ENCODE results near the gene GIMAP5.

The GIMAP5 gene

DNA sequence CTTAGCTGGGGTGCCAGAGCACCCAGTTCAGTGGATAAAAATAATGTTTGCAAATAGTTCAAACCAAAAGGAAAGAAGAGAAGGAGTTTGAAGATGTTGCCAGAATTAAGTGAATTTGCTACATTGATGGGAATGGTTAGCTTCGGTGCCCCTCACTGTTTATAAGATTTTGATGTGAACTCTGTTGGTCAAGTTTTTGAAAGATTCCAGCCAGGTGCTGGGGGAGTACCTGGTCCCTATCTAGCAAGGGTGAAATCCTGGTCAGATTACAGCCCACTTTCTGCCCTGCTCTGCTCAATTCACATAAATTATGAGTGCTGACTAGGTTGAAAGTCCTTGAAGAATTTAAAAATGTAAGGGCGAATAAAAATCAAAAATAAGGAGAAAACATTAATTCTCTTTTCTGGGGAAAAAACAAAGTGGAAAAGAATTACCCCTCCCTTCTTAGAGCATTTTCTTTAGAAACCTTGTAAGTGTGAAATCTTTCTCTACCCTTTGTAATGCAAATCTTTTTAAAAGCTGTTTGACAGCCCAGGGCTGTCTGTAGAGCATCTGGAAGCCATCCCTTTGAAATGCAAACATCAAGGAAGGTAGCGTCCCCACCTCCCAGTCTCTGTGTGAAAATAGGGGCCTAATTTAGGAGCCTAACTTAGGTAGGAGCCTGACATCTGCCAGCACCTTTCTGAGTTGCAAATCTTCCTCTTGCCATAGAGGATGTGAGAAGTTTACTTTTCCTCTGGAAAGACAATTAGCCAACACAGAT, 1.4 kb upstream of the GIMAP5 start:
- DNase-seq (ENCODE audit: low spot score), result no peak

DNA sequence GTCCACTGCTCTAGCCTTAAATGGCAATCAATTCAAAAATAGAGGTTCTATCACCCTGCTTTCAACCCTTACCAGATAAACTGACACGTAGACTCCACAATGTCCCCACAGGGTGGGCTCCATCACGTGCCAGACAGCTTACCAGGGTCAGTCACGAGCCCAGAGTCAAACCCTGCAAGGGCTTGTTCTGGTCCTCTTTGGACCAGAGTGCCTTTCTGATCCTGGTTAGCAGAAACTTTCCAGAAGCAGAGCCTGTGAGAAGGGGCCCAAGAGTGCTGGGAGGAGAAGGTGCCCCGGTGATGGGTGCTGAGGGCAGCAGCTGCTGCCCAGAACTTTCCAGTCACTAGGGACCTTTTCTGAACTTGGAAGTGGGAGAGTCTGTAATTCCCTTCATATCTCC, 354 bp upstream of the GIMAP5 start:
- DNase-seq (ENCODE audit: low spot score), result no peak

GRCh38 chr7:150738092-150738491, 874 bp downstream of the GIMAP5 start:
- DNase-seq (ENCODE audit: low spot score), result no peak

GRCh38 chr7:150738591-150739001, 1.4 kb downstream of the GIMAP5 start:
- DNase-seq (ENCODE audit: low spot score), result peak; percentile 42

DNA sequence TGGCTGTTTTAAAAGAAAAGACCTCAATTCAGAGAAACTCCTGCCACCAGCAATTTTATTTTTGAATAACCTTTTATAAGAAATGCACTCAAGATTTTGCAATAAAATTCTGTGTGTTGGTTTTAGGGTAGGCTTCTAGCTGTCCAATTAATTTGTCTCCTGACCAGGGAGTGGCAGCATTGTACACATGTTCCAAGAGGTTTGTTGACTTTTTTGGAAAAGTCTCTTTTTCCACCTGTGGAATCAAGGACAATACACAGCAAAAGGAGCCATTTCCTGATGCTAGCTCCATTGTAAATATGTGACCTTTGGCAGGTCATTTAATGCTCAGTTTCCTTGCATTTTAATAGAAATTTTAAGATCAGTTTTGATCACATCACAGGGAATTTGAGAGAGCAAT, 1.8 kb downstream of the GIMAP5 start:
- no peak for DNase-seq (ENCODE audit: low spot score)

GRCh38 chr7:150740053-150740452, 2.8 kb downstream of the GIMAP5 start:
- no peak for DNase-seq (ENCODE audit: low spot score)

DNA sequence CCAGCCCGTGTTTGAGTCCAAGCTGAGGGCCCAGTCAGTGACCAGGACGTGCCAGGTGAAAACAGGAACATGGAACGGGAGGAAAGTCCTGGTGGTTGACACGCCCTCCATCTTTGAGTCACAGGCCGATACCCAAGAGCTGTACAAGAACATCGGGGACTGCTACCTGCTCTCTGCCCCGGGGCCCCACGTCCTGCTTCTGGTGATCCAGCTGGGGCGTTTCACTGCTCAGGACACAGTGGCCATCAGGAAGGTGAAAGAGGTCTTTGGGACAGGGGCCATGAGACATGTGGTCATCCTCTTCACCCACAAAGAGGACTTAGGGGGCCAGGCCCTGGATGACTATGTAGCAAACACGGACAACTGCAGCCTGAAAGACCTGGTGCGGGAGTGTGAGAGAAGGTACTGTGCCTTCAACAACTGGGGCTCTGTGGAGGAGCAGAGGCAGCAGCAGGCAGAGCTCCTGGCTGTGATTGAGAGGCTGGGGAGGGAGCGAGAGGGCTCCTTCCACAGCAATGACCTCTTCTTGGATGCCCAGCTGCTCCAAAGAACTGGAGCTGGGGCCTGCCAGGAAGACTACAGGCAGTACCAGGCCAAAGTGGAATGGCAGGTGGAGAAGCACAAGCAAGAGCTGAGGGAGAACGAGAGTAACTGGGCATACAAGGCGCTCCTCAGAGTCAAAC, 5.2 kb downstream of the GIMAP5 start:
- DNase-seq (ENCODE audit: low spot score), result no peak

DNA sequence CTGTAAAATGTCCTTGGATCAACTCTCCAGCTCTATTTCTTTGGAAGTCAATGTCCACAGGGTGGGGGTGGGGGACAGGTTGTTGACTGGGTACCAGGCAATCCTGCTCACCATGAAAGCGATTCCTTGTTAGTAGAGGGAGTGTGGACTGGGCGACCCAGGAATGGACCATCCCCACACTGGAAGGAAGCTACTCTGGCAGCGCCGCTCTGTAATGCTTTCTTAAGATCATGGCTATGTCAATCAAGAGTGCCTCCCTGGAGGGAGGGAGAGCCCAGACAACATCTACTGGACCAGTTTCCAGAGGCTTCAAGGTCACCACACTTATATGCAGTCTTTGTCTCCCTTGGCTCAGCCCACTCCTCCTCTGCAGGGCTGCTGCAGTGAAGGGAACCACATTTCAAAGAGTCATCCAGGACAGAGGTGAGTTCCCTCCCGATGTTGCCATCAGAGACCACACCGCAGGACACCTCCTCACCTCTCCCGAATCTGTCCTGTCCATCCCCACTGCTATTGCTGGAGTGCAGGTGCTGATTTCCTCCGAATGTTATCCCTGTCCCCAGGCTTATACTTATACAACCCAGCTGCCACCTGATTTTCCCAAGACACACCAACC, 6.9 kb downstream of the GIMAP5 start:
- no peak for DNase-seq (ENCODE audit: low spot score)

DNA sequence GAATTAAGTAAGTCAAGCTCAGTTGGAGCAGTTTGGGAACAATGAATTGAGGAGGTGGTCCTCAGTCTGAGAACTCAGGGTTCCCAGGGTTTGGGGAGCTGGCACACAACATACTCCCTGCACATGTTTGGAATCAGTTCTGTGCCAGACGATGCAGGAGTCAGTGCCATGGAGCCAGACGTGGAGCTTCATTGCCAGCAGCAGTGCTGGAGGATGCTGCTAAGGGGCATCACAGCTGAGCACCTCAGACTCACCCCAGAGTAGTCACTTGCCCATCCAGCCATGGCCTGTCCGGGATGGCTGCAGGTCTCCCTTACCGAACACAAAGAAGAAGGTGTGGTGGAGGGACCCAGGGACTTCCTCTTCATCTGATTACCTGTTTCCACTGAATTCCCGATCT, 7.9 kb downstream of the GIMAP5 start:
- DNase-seq (ENCODE audit: low spot score), result no peak

- no peak for DNase-seq (ENCODE audit: low spot score)
These were observed 8.7 kb downstream of the GIMAP5 start for GRCh38 chr7:150745876-150746275.

- no peak for DNase-seq (ENCODE audit: low spot score)
These were observed 9.7 kb downstream of the GIMAP5 start for GRCh38 chr7:150746921-150747320.

DNA sequence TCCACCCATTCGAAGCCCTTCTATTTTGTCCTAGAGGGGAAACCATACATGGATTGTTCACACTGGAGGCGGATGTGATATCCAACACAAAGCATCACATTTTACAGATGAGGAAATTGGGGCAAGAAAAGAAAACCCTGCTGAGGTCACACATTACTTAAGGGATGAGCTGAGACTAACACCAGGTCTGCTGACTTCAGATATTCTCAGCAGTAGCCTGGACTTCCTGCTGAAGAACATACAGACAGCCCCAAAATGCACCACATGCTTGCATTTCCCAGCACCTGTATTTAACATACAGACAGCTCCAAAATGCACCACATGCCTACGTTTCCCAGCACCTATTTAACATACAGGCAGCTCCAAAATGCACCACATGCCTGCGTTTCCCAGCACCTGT, 11.2 kb downstream of the GIMAP5 start:
- no peak for DNase-seq (ENCODE audit: low spot score)

DNA sequence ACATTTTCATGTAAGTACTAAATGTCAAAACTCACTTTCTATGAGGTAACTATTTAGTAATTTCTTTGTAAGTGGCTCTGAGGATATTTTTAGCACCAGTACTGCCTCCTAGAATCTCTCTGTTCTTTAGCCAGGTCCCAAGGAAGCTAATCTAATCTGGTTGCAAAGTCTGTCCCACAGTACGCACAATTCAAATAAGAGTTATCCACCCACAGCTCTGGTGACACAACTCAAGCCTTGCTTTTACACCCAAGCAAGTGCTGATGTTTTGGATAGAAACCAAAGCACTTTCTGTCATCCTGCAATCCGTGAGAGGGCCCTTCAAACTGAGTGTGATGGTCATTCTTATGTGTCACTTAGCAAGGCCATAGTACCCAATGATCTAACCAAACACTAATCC, 14.5 kb downstream of the GIMAP5 start:
- DNase-seq (ENCODE audit: low spot score), result no peak

- no peak for DNase-seq (ENCODE audit: low spot score)
These were observed 16.0 kb downstream of the GIMAP5 start for GRCh38 chr7:150753239-150753638.

DNA sequence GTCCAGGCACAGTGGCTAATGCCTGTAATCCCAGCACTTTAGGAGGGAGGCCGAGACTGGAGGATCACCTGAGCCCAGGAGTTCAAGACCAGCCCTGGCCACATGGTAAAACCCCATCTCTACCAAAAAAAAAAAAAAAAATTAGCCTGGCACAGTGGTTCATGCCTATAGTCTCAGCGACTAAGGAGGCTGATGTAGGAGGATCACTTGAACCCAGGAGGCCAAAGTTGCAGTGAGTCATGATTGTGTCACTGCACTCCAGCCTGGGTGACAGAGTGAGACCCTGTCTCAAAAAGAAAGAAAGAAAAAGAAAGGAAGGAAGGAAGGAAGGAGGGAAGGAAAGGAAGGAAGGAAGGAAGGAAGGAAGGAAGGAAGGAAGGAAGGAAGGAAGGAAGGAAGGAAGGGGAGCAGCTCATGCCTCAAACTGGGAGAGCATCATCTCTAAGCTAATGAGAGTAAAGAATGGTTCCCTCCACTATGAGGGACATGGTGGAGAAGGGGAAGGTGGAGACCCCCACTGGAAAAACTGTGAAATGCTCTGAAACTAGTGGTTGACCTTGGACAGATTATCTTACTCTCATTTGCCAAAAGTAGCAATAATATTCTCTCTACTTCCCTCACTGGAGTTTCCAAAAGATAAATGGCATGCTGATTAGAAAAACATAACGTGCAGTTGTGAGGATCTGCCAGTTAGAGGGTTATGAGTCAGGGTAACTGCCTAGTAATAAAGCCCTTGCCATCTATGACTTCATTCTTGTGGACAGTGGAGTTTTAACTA, 16.8 kb downstream of the GIMAP5 start:
- no peak for DNase-seq (ENCODE audit: low spot score)

DNA sequence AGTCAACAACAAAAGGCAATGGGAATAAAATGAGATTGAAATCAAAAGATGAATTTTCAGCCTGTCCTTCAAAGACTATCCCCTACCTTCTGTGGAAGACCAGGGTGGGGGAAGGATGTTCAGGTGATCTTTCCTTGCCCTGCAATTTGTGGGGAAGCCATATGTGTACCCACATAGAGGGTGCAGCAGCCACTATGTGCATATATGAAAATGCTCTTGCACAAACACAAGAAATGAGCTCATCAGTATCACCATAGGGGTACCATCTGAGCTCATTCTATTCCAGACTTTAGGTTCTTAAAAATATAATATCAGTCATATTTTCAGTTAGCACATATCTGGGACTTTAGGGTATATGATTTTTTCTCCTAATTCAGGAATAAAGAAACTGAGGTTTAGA, 17.7 kb downstream of the GIMAP5 start:
- DNase-seq (ENCODE audit: low spot score), result no peak

DNA sequence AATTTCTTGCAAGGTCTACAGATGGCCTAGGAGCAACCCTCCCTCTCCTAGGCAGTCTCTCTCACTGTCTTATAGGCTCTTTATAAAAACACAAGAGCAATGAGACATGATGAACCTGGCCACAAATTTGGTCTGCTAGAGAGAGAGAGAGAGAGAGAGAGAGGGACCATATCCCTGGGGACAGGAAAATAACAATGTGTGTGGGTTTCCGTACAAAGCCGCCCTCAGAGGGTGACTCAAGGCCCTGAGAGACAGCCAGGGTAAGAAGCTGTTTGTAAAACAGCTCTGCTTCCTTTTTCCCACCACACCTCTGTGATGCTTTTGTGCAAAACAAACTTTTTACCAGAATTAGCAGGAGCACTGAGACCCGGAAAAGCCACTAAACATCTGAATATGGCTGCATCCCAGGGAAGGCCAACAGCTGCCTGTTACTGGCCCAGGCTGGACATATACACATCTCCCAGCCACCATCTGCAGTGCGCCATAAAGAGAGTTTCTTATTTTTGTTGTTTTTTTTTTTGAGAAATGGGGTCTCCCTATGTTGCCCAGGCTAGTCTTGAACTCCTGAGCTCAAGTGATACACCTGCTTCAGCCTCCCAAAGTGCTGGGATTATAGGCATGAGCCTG, 18.4 kb downstream of the GIMAP5 start:
- DNase-seq (ENCODE audit: low spot score), result no peak

GRCh38 chr7:150756166-150756565, 18.9 kb downstream of the GIMAP5 start:
- no peak for DNase-seq (ENCODE audit: low spot score)

- peak; percentile 24 for DNase-seq (ENCODE audit: low spot score)
These were observed 19.6 kb downstream of the GIMAP5 start for GRCh38 chr7:150756858-150757257.

DNA sequence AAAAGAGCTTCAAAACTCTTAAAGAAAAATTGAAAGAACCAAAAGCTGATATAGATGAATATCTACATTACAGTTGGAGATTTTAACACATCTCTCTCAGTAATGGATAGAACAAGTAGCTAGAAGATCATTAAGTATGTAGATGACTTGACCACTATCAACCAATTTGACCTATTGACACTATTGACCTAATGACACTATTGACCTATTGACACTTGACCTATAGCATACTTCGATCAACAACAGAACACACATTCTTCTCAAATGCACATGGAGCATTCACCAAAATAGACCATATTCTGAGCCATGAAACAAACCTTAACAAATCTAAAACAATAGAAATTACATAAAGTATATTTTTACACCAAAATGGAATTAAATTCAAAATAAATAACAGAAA, 22.3 kb downstream of the GIMAP5 start:
- no peak for DNase-seq (ENCODE audit: low spot score)

DNA sequence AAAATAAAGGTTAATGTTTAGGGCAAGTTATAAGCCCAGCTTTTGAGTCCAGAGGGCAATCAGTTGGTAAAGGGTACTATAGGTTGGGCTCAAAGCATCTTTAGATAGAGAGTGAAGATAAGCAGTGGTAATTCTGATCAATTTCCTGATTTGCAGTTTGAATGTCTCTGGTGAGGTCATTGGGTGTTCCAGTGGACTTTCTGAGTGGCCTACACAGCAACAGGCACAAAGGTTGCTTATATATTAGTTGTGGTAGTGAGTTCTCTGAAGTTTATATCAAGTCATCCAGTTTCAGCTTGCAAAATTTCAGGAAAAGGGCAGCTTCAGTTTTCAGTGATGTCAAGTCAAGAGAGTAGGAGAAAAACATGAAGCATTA, 29.1 kb downstream of the GIMAP5 start:
- no peak for DNase-seq (ENCODE audit: low spot score)

DNA sequence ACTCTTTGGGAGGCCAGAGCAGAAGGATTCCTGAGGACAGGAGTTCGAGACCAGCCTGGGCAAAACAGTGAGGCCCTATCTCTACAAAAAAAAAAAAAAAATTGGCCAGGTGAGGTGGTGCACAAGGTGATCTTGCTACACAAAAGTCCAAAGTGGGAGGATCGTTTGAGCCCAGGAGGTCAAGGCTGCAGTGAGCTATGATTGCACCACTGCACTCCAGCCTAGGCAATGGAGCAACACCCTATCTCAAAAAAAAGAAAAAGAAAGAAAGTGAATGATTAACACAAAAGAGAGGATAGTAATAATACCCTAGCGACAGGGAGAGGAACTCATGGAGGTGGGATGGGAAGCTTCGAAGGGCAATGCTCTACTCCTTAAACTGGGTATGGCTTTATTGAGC, 32.5 kb downstream of the GIMAP5 start:
- no peak for DNase-seq (ENCODE audit: low spot score)

Measured in LoVo (cell line).